ENCODE data around the gene NRG3.

The NRG3 gene

DNA sequence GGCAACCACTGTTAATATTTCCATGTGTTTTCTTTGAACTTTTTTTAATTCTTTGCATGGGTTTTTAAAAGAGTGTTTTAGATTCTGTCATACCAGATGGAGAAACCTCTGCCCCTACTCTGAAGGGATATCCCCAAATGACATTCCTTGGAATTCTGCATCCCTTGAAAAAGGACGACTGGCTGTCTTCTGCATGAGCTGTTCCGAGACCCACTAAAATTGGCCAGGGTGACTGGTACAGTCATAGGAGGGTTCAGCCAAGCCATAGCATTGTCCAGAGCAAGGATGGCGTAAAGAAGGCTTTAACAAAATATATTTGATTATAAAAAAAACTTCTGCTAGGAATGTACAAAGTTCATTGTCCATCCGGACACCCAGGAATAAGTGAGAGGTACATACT is 952.9 kb downstream of the NRG3 start:
- TF ChIP-seq CTCF (IDR thresholded peaks at IDR 0.05), result no peak

DNA sequence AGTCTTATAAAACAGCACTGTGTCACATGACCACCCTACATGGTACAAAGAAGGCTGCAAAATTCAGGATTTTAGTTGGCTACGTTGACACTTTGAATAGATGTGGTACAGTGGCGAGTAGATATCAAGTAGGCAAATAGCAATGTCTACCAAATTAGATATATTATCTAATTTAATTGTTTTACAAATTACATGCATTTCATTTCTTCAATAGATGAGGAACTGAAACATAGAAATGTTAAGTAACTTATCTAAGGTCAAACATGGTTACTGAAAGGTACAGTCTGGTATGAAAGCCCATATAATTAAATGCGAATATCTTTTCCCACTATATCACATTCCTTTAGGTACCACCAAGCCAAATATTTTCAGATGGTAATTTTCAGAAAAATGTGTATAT is 972.2 kb downstream of the NRG3 start:
- no peak for TF ChIP-seq CTCF (IDR thresholded peaks at IDR 0.05)

DNA sequence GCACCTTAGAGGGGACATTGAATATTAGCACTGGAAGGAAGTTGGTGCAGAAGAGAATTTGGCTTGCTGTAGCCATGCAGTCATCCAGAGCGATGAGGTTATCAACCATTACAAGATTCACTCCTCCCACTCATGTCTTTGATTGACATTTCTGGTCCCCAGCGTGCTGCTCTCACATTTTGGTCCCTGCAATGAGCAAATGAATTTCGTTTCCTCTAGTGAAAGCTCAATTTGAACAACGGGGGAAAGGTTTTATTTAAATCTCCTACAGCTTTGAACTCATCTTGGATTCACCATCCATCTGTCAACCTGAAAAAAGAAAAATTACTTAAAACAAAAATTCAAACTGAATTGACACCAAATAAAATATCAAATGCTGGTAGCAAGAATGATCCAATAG is 975.2 kb downstream of the NRG3 start:
- no peak for TF ChIP-seq CTCF (IDR thresholded peaks at IDR 0.05)

- no peak for TF ChIP-seq CTCF (IDR thresholded peaks at IDR 0.05)
These were observed 982.1 kb downstream of the NRG3 start for GRCh38 chr10:82856957-82857613.

DNA sequence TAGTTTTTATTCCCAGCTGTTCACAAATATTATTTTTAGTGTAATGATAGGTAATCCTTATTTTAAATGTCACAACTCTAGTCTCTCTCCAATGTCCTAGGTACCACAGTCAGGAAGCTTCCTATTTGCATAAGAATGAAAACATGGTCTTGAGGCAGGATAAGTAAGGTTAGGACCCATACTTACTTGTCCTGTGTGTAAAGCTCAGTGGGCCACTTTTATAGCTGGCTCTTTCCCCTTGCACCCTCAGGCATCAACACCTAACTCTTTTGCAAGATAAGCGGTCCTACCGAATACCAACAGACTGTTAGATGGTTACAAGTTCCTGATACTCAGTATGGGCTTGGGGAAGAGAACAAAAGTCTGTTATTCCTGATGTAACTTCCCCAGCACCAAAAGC is 986.9 kb downstream of the NRG3 start:
- TF ChIP-seq CTCF (IDR thresholded peaks at IDR 0.05), result no peak

DNA sequence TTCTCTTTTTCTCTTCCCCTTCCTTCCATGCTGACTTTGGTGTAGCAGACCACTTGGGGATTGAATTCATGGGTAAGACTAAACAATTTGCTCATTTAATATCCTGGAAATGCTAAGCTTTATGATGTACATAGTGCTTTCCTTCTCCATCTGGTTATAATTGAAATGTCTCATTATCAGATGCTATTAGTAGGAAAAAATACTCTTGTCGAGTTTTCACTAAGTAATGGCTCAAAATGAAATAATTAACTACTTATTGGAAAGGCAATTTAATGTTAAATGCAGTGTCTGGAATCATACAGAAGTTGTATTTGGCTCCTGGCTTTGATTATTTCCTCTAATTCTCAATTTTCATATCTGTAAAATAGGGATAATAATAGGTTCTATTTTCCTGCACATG is 990.4 kb downstream of the NRG3 start:
- TF ChIP-seq CTCF (IDR thresholded peaks at IDR 0.05), result no peak

- no peak for TF ChIP-seq CTCF (IDR thresholded peaks at IDR 0.05)
These were observed 991.5 kb downstream of the NRG3 start for GRCh38 chr10:82866424-82867020.

DNA sequence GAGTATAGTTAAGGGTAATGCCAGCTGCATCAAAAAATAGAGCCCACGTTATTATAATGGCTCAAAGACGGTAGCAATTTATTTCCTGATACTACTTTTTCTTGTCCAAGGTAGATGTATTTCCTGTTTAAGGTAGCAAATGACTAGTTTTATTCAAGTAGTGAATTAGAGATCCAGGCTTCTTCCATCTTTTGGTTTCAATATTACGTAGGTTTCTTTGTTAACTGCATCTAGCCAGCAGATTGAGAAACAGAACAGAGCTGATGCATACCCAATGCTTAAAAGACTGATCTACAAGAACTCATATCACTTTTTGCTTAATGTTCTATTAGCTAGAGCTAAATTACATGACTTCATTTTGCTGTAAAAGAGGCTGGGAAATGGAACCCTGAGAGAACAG is 992.1 kb downstream of the NRG3 start:
- no peak for TF ChIP-seq CTCF (IDR thresholded peaks at IDR 0.05)

All from LNCAP (cell line).